ENCODE data around the gene LRP1B. TPM values are rescaled to one million over a fixed set of nuclear protein-coding genes. Genes with fewer than 3 reads are reported as not detected.

LRP1B gene
- polyA plus RNA-seq, 2 of the 4 experiments (the other 2 are of a cell fraction): 0.03 TPM; not detected in 1

DNA sequence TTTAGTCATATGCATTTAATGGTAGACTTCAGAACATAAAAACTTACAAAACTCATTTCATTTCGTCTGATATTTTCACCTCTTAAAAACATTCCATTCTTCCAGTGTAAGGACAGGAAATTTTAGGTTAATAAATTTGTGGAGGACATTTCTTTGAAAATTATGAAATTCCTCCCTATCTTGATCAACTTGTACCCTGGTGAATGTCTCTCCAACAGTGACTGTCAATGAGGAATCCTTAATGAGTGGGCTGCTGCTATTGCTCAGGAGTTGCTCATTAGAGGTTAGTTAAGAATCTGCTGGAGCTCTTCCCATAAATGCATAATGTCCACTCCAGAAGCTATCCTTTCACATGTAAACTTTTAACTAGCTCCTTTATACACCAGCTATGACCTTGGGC, 69.1 kb downstream of the LRP1B start:
- ChIA-PET POLR2A (no interaction called here), CTCF (no interaction called here)
- no peak for ATAC-seq
- WGBS (ENCODE audit: missing lambda C conversion rate): 2% methylated on average over 1 of the region's 1 CpG
- no peak for FAIRE-seq
- TF ChIP-seq, protein P1, sequence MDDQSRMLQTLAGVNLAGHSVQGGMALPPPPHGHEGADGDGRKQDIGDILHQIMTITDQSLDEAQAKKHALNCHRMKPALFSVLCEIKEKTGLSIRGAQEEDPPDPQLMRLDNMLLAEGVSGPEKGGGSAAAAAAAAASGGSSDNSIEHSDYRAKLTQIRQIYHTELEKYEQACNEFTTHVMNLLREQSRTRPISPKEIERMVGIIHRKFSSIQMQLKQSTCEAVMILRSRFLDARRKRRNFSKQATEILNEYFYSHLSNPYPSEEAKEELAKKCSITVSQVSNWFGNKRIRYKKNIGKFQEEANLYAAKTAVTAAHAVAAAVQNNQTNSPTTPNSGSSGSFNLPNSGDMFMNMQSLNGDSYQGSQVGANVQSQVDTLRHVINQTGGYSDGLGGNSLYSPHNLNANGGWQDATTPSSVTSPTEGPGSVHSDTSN (IDR thresholded peaks at IDR 0.05): no peak
- TF ChIP-seq ESRRA (IDR thresholded peaks at IDR 0.05; ENCODE audit: borderline replicate concordance, low read length) (no peak), RARB (CRISPR knock-in tag; IDR thresholded peaks at IDR 0.05) (no peak), CBX8 (IDR thresholded peaks at IDR 0.05) (no peak), KDM1A (IDR thresholded peaks at IDR 0.05; ENCODE audit: low read depth) (no peak), PHF8 (IDR thresholded peaks at IDR 0.05; ENCODE audit: borderline replicate concordance, low read depth) (no peak), MAZ (IDR thresholded peaks at IDR 0.05; ENCODE audit: borderline replicate concordance, low read depth, low read length) (no peak), TFCP2L1 (CRISPR knock-in tag; IDR thresholded peaks at IDR 0.05) (no peak)
- Histone ChIP-seq H3K4me1 (no peaks in the 10 kb centered on the region), H3K9me3 (no peaks in the 10 kb centered on the region), H3K27ac (no peak overlapping the region), H3K4me2 (no peak overlapping the region), H3K4me3 (no peak overlapping the region)
- no peak for DNase-seq (ENCODE audit: low read depth in 1 of 2, low spot score in 1 of 2)

DNA sequence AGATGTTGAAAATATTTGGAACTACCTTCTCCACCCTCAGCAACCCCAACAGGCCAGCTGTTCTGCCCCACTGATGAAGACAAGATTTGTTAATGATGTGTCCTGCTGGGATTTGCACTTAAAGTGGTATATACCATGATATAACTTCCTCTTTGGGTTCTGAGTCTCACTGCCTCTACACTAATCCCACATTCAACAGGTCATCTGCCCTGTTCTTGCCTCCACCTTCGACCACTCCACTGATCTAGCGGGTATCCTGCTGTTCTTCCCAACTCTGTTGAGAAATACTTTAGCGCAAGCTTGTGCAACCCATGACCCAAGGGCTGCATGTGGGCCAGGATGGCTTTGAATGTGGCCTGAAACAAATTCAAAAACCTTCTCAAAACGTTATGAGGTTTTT, 72.7 kb downstream of the LRP1B start:
- TF ChIP-seq BHLHE40 (IDR thresholded peaks at IDR 0.05; ENCODE audit: low read depth, low read length): no peak
- Histone ChIP-seq H3K4me2 (no peak overlapping the region), H3K4me1 (no peaks in the 10 kb centered on the region), H3K9me3 (no peaks in the 10 kb centered on the region), H3K27ac (no peak overlapping the region), H3K4me3 (no peak overlapping the region)
- ChIA-PET CTCF (no interaction called here), POLR2A (no interaction called here)
- DNase-seq (ENCODE audit: low read depth in 1 of 2, low spot score in 1 of 2) (no peak), FAIRE-seq (no peak), ATAC-seq (no peak)
- 38% methylated on average over 4 of the region's 4 CpGs for WGBS (ENCODE audit: missing lambda C conversion rate)

DNA sequence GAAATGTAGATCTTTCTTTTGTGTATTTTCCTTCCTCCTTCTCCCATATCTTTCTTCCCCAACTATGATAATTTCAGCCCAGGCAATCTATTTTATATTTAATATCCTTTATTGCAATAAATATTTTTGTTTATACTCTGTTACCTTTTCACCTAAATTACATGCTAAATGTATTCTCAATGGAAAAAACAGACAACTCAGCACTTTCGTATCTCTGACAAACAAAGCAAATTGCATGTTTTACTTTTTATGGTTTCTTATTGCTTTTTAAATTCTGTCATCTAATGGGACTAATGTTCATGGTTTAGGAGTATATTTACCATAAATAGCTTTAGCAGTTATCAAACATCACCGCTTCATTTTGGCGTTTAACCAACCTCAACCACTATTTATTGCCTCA, 74.0 kb downstream of the LRP1B start:
- no peak for ATAC-seq
- no peak overlapping the region for H3K4me2 ChIP-seq
- H3K4me3 ChIP-seq: no peak overlapping the region
- no peak for TF ChIP-seq EHMT2 (IDR thresholded peaks at IDR 0.05; ENCODE audit: low read depth)
- peak; percentile 79 for TF ChIP-seq MAFK (IDR thresholded peaks at IDR 0.05; ENCODE audit: partially characterized antibody)
- POLR2A ChIA-PET: no interaction called here
- DNase-seq (ENCODE audit: low read depth in 1 of 2, low spot score in 1 of 2): no peak
- WGBS (ENCODE audit: missing lambda C conversion rate): 26% methylated on average over 3 of the region's 3 CpGs
- no peaks in the 10 kb centered on the region for H3K9me3 ChIP-seq
- CTCF ChIA-PET: no interaction called here
- H3K27ac ChIP-seq: no peak overlapping the region
- no peak for FAIRE-seq
- no peaks in the 10 kb centered on the region for H3K4me1 ChIP-seq

DNA sequence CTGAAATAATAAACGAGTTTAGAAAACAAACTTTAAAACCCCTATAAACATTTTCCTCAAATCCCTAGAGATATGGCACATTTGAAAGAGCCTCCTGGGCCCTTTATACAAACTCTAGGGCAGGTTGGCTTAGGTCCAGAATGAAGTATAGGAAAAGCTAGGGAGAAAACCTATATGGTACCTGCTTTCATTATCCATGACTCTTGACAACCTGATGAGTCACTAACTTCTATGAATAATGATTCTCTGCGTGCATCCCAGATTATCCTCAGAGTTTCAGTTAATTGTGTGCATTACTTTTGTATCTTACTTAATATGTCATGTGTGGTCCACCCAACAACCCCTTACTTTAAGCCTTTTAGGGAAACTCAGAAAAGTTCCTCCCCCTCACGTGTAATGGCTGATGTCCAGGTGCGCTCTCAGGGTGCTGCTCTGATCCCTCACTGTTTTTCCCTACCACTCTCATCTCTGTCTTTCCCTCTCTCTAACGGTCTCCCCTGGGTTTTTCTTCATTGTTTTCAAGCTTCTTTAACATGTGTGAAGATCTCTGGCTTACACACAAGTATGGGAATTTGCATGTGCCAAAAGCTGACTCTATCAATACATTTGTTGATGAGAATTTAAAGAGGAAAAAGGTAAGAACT, 78.5 kb downstream of the LRP1B start:
- no peak overlapping the region for H3K4me2 ChIP-seq
- no peak overlapping the region for H3K27ac ChIP-seq
- WGBS (ENCODE audit: missing lambda C conversion rate): 19% methylated on average over 5 of the region's 5 CpGs
- TF ChIP-seq NPAS2 (CRISPR knock-in tag; IDR thresholded peaks at IDR 0.05; ENCODE audit: borderline replicate concordance): no peak
- TF ChIP-seq RCOR1 (IDR thresholded peaks at IDR 0.05; ENCODE audit: low read depth, low read length): no peak
- no peak for TF ChIP-seq BHLHE40 (IDR thresholded peaks at IDR 0.05; ENCODE audit: low read depth, low read length)
- TF ChIP-seq CBX8 (IDR thresholded peaks at IDR 0.05): no peak
- no peak for TF ChIP-seq ZNF302 (CRISPR knock-in tag; IDR thresholded peaks at IDR 0.05)
- no peak for TF ChIP-seq HEYL (CRISPR knock-in tag; IDR thresholded peaks at IDR 0.05)
- TF ChIP-seq KDM5A (IDR thresholded peaks at IDR 0.05): no peak
- no peak for TF ChIP-seq HDAC2 (IDR thresholded peaks at IDR 0.05)
- TF ChIP-seq, protein P2, sequence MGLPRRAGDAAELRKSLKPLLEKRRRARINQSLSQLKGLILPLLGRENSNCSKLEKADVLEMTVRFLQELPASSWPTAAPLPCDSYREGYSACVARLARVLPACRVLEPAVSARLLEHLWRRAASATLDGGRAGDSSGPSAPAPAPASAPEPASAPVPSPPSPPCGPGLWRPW (IDR thresholded peaks at IDR 0.05): no peak
- TF ChIP-seq, protein P3, sequence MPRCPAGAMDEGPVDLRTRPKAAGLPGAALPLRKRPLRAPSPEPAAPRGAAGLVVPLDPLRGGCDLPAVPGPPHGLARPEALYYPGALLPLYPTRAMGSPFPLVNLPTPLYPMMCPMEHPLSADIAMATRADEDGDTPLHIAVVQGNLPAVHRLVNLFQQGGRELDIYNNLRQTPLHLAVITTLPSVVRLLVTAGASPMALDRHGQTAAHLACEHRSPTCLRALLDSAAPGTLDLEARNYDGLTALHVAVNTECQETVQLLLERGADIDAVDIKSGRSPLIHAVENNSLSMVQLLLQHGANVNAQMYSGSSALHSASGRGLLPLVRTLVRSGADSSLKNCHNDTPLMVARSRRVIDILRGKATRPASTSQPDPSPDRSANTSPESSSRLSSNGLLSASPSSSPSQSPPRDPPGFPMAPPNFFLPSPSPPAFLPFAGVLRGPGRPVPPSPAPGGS (IDR thresholded peaks at IDR 0.05): no peak
- DNase-seq (ENCODE audit: low read depth in 1 of 2, low spot score in 1 of 2) (no peak), ATAC-seq (no peak), FAIRE-seq (no peak)
- H3K4me3 ChIP-seq: no peak overlapping the region
- ChIA-PET CTCF (no interaction called here), POLR2A (no interaction called here)
- H3K9me3 ChIP-seq: no peaks in the 10 kb centered on the region
- no peaks in the 10 kb centered on the region for H3K4me1 ChIP-seq

Measured in A549 (cell line).